HepG2 (cell line): Measurements from ENCODE around the gene NMT2. TPM values are rescaled to one million over a fixed set of nuclear protein-coding genes. Genes with fewer than 3 reads are reported as not detected.
A peak's percentile ranks its signal among the peaks of the same experiment; 100 is the strongest.

Experiments used
- FOSL2 ChIP-seq: sonication (generic); formaldehyde crosslinking; IDR thresholded peaks from 2 replicates; pipeline ENCODE4 v1.4.0; 2020; ENCODE audit warnings: missing genetic modification reagents
- TGIF2 ChIP-seq: IDR thresholded peaks from 2 replicates; pipeline ENCODE4 v1.6.1; 2016; ENCODE audit warnings: control low read depth, missing compliant biosample characterization
- ZNF260 ChIP-seq: sonication (generic); formaldehyde crosslinking; IDR thresholded peaks from 2 replicates; pipeline ENCODE4 v1.4.0; 2020; ENCODE audit warnings: missing genetic modification reagents, low read depth, mild to moderate bottlenecking, borderline replicate concordance
- ZNF768 ChIP-seq: sonication (generic); formaldehyde crosslinking; IDR thresholded peaks from 2 replicates; pipeline ENCODE4 v1.4.0; 2020; ENCODE audit warnings: missing genetic modification reagents
- ZNF841 ChIP-seq: sonication (generic); formaldehyde crosslinking; IDR thresholded peaks from 2 replicates; pipeline ENCODE4 v1.8.1; 2023; ENCODE audit warnings: missing genetic modification reagents, borderline replicate concordance
- polyA plus RNA-seq, 8 experiments: library from polyadenylated mRNA; depleted of rRNA in 3 of 8; stranded (reverse) in 7 of 8; unstranded in 1 of 8; fragments of >200 nt; fragmentation: Illumina TruSeq in 4 of 8; extraction: Trizol in 4 of 8; gene quantifications; 2 replicates each; pipeline versions ENCODE4 v1.2.1 to v1.2.3, GENCODE V29; 2011 to 2016; ENCODE audit warnings: low read depth in 4 of 8, missing spikeins in 1 of 8, mixed read lengths in 1 of 8; ENCODE audit not compliant: insufficient read depth in 1 of 8
- total RNA-seq, 5 experiments: library from RNA; depleted of rRNA; stranded (reverse); fragments of >200 nt; fragmentation: Illumina TruSeq; extraction: Trizol; gene quantifications; 2 replicates each; pipeline ENCODE4 v1.2.3, GENCODE V29; 2016; ENCODE audit warnings: low read depth in 1 of 5
- TF ChIP-seq, protein P1 (sequence below): IDR thresholded peaks from 2 replicates; pipeline ENCODE4 v1.6.1; 2016; ENCODE audit warnings: missing biosample characterization, missing genetic modification reagents, low read depth
- TF ChIP-seq, protein P2 (sequence below): sonication (generic); formaldehyde crosslinking; IDR thresholded peaks from 2 replicates; pipeline ENCODE4 v1.5.1; 2020; ENCODE audit warnings: mild to moderate bottlenecking, missing genetic modification reagents, moderate library complexity
- TF ChIP-seq, protein P3 (sequence below): sonication (generic); formaldehyde crosslinking; IDR thresholded peaks from 2 replicates; pipeline ENCODE4 v1.8.1; 2023; ENCODE audit warnings: missing genetic modification reagents, mild to moderate bottlenecking, borderline replicate concordance
- TF ChIP-seq, protein P4 (sequence below): sonication (generic); formaldehyde crosslinking; IDR thresholded peaks from 2 replicates; pipeline ENCODE4 v1.5.1; 2020; ENCODE audit warnings: mild to moderate bottlenecking, missing genetic modification reagents, borderline replicate concordance
- TF ChIP-seq, protein P5 (sequence below): sonication (generic); formaldehyde crosslinking; IDR thresholded peaks from 2 replicates; pipeline ENCODE4 v1.4.0; 2020; ENCODE audit warnings: missing genetic modification reagents, borderline replicate concordance
- TF ChIP-seq, protein P6 (sequence below): sonication (generic); formaldehyde crosslinking; IDR thresholded peaks from 2 replicates; pipeline ENCODE4 v1.4.0; 2020; ENCODE audit warnings: mild to moderate bottlenecking, low read depth, missing genetic modification reagents

The NMT2 gene
- total and polyA plus RNA-seq, 2 of the 13 experiments (the other 11 are each of a cell fraction or from before 2014, with no cell fraction given), result 10.1 to 23.8 TPM

DNA sequence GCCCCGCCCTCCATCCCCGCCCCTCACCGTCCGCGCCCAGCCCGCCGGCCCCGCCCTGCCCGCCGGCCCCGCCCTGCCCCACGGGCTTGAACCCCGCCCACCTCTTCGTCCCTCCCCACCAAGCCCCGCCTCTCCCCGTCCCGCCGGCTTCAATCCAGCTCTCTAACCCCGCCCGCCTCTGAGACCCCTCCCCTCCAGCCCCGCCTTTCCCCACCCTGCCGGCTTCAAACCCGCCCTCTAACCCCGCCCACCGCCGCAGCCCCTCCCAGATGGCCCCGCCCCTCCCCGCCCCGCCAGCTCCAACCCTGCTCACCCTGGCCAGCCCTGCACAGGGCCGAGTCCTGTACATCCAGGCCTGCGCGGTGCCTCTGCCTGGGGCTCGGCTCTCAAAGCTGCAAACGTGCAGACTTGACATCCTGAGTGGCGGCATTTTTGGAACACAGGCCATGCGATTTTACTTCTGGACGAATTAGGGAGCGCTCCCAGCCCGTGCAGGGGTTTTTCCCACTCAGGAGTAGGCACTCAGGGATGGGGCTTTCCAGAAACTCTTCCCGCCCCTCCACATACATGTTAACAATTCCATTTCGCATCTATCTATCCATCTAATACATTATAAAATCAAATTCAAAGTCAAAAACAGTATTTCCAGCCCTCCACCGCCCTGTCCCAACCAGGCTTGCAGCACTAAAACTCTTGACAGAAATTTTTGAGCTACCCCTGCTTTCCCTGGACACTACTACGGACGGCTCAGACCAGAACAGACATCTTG, 477 bp upstream of the NMT2 start (continued):
- no peak for TF ChIP-seq ZNF260 (CRISPR knock-in tag)
- TF ChIP-seq, protein P1, sequence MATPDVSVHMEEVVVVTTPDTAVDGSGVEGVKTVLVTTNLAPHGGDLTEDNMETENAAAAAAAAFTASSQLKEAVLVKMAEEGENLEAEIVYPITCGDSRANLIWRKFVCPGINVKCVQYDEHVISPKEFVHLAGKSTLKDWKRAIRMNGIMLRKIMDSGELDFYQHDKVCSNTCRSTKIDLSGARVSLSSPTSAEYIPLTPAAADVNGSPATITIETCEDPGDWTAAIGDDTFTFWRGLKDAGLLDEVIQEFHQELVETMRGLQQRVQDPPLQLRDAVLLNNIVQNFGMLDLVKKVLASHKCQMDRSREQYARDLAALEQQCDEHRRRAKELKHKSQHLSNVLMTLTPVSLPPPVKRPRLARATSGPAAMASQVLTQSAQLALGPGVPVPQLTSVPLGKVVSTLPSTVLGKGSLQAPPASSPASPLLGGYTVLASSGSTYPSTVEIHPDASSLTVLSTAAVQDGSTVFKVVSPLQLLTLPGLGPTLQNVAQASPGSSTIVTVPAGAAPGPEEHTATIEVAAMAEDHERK (CRISPR knock-in tag), result no peak
- TF ChIP-seq ZNF841 (CRISPR knock-in tag), result no peak
- TF ChIP-seq ZNF768 (CRISPR knock-in tag), result no peak
- TF ChIP-seq, protein P2, sequence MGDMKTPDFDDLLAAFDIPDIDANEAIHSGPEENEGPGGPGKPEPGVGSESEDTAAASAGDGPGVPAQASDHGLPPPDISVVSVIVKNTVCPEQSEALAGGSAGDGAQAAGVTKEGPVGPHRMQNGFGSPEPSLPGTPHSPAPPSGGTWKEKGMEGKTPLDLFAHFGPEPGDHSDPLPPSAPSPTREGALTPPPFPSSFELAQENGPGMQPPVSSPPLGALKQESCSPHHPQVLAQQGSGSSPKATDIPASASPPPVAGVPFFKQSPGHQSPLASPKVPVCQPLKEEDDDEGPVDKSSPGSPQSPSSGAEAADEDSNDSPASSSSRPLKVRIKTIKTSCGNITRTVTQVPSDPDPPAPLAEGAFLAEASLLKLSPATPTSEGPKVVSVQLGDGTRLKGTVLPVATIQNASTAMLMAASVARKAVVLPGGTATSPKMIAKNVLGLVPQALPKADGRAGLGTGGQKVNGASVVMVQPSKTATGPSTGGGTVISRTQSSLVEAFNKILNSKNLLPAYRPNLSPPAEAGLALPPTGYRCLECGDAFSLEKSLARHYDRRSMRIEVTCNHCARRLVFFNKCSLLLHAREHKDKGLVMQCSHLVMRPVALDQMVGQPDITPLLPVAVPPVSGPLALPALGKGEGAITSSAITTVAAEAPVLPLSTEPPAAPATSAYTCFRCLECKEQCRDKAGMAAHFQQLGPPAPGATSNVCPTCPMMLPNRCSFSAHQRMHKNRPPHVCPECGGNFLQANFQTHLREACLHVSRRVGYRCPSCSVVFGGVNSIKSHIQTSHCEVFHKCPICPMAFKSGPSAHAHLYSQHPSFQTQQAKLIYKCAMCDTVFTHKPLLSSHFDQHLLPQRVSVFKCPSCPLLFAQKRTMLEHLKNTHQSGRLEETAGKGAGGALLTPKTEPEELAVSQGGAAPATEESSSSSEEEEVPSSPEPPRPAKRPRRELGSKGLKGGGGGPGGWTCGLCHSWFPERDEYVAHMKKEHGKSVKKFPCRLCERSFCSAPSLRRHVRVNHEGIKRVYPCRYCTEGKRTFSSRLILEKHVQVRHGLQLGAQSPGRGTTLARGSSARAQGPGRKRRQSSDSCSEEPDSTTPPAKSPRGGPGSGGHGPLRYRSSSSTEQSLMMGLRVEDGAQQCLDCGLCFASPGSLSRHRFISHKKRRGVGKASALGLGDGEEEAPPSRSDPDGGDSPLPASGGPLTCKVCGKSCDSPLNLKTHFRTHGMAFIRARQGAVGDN (CRISPR knock-in tag), result no peak
- TF ChIP-seq FOSL2 (CRISPR knock-in tag), result no peak
- TF ChIP-seq, protein P3, sequence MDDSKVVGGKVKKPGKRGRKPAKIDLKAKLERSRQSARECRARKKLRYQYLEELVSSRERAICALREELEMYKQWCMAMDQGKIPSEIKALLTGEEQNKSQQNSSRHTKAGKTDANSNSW (CRISPR knock-in tag), result no peak
- TF ChIP-seq, protein P4, sequence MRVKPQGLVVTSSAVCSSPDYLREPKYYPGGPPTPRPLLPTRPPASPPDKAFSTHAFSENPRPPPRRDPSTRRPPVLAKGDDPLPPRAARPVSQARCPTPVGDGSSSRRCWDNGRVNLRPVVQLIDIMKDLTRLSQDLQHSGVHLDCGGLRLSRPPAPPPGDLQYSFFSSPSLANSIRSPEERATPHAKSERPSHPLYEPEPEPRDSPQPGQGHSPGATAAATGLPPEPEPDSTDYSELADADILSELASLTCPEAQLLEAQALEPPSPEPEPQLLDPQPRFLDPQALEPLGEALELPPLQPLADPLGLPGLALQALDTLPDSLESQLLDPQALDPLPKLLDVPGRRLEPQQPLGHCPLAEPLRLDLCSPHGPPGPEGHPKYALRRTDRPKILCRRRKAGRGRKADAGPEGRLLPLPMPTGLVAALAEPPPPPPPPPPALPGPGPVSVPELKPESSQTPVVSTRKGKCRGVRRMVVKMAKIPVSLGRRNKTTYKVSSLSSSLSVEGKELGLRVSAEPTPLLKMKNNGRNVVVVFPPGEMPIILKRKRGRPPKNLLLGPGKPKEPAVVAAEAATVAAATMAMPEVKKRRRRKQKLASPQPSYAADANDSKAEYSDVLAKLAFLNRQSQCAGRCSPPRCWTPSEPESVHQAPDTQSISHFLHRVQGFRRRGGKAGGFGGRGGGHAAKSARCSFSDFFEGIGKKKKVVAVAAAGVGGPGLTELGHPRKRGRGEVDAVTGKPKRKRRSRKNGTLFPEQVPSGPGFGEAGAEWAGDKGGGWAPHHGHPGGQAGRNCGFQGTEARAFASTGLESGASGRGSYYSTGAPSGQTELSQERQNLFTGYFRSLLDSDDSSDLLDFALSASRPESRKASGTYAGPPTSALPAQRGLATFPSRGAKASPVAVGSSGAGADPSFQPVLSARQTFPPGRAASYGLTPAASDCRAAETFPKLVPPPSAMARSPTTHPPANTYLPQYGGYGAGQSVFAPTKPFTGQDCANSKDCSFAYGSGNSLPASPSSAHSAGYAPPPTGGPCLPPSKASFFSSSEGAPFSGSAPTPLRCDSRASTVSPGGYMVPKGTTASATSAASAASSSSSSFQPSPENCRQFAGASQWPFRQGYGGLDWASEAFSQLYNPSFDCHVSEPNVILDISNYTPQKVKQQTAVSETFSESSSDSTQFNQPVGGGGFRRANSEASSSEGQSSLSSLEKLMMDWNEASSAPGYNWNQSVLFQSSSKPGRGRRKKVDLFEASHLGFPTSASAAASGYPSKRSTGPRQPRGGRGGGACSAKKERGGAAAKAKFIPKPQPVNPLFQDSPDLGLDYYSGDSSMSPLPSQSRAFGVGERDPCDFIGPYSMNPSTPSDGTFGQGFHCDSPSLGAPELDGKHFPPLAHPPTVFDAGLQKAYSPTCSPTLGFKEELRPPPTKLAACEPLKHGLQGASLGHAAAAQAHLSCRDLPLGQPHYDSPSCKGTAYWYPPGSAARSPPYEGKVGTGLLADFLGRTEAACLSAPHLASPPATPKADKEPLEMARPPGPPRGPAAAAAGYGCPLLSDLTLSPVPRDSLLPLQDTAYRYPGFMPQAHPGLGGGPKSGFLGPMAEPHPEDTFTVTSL (CRISPR knock-in tag), result no peak
- TF ChIP-seq TGIF2 (CRISPR knock-in tag), result 0 out of 2 replicates have a peak, but pooled peaks have one; percentile 27
- TF ChIP-seq, protein P5, sequence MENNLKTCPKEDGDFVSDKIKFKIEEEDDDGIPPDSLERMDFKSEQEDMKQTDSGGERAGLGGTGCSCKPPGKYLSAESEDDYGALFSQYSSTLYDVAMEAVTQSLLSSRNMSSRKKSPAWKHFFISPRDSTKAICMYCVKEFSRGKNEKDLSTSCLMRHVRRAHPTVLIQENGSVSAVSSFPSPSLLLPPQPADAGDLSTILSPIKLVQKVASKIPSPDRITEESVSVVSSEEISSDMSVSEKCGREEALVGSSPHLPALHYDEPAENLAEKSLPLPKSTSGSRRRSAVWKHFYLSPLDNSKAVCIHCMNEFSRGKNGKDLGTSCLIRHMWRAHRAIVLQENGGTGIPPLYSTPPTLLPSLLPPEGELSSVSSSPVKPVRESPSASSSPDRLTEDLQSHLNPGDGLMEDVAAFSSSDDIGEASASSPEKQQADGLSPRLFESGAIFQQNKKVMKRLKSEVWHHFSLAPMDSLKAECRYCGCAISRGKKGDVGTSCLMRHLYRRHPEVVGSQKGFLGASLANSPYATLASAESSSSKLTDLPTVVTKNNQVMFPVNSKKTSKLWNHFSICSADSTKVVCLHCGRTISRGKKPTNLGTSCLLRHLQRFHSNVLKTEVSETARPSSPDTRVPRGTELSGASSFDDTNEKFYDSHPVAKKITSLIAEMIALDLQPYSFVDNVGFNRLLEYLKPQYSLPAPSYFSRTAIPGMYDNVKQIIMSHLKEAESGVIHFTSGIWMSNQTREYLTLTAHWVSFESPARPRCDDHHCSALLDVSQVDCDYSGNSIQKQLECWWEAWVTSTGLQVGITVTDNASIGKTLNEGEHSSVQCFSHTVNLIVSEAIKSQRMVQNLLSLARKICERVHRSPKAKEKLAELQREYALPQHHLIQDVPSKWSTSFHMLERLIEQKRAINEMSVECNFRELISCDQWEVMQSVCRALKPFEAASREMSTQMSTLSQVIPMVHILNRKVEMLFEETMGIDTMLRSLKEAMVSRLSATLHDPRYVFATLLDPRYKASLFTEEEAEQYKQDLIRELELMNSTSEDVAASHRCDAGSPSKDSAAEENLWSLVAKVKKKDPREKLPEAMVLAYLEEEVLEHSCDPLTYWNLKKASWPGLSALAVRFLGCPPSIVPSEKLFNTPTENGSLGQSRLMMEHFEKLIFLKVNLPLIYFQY (CRISPR knock-in tag), result no peak
- TF ChIP-seq, protein P6, sequence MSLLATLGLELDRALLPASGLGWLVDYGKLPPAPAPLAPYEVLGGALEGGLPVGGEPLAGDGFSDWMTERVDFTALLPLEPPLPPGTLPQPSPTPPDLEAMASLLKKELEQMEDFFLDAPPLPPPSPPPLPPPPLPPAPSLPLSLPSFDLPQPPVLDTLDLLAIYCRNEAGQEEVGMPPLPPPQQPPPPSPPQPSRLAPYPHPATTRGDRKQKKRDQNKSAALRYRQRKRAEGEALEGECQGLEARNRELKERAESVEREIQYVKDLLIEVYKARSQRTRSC (CRISPR knock-in tag), result no peak
